GM23338 (cell line): ENCODE data around the gene CDV3. TPM values are rescaled to one million over a fixed set of nuclear protein-coding genes. Genes with fewer than 3 reads are reported as not detected.

Experiments
- ATAC-seq: fragments of 200-7000 bp; cut with Tn5 transposase; 3 replicates; pipeline ENCODE4 v1.9.1; 2020
- DNase-seq: peaks from one replicate; pipeline ENCODE4 v3.0.0-alpha.2; 2015; ENCODE audit warnings: low spot score
- H2AFZ ChIP-seq: fragments of 200-600 bp; sonication (generic); 2 replicates; pipeline ENCODE4 v1.8.0; 2016; ENCODE audit warnings: antibody characterized with exemption, mild to moderate bottlenecking, moderate library complexity
- H3F3A ChIP-seq: fragments of 200-600 bp; sonication (generic); replicated peaks from 2 replicates; pipeline ENCODE4 v1.8.0; 2017; ENCODE audit warnings: antibody characterized with exemption, mixed run types, low read depth
- H3K27ac ChIP-seq: fragments of 200-600 bp; sonication (generic); 2 replicates; pipeline ENCODE4 v1.6.1; 2016; ENCODE audit warnings: low read depth
- H3K27me3 ChIP-seq: fragments of 200-600 bp; sonication (generic); 2 replicates; pipeline ENCODE4 v1.8.0; 2016; ENCODE audit warnings: mild to moderate bottlenecking, mixed run types, moderate library complexity; ENCODE audit not compliant: insufficient read depth
- H3K36me3 ChIP-seq: fragments of 200-600 bp; sonication (generic); 2 replicates; pipeline ENCODE4 v1.8.0; 2016; ENCODE audit warnings: mild to moderate bottlenecking; ENCODE audit not compliant: insufficient read depth
- H3K4me1 ChIP-seq: fragments of 200-600 bp; sonication (generic); 2 replicates; pipeline ENCODE4 v1.8.0; 2016; ENCODE audit warnings: mild to moderate bottlenecking, moderate library complexity; ENCODE audit not compliant: insufficient read depth
- H3K4me2 ChIP-seq: fragments of 200-600 bp; sonication (generic); 2 replicates; pipeline ENCODE4 v1.7.1; 2017; ENCODE audit warnings: mixed run types
- H3K4me3 ChIP-seq: fragments of 200-600 bp; sonication (generic); 2 replicates; pipeline ENCODE4 v1.6.1; 2016; ENCODE audit warnings: mixed run types
- H3K79me2 ChIP-seq: fragments of 200-600 bp; sonication (generic); replicated peaks from 2 replicates; pipeline ENCODE4 v1.8.0; 2017; ENCODE audit warnings: mild to moderate bottlenecking; ENCODE audit not compliant: insufficient read depth
- H3K9me2 ChIP-seq: fragments of 200-600 bp; sonication (generic); 2 replicates; pipeline ENCODE4 v1.8.0; 2017; ENCODE audit not compliant: insufficient read depth
- H4K20me1 ChIP-seq: fragments of 200-600 bp; sonication (generic); replicated peaks from 2 replicates; pipeline ENCODE4 v1.8.0; 2017; ENCODE audit warnings: mild to moderate bottlenecking; ENCODE audit not compliant: insufficient read depth
- H3K27ac Mint-ChIP-seq: 2 replicates; pipeline ENCODE4 v1.8.0; 2020; ENCODE audit warnings: inconsistent platforms, mild to moderate bottlenecking, moderate library complexity, mixed read lengths
- H3K27me3 Mint-ChIP-seq: 3 replicates; pipeline ENCODE4 v1.8.0; 2022; ENCODE audit warnings: low read depth, mild to moderate bottlenecking, moderate library complexity, mixed read lengths, inconsistent platforms; ENCODE audit not compliant: insufficient read depth, poor library complexity
- H3K36me3 Mint-ChIP-seq: 3 replicates; pipeline ENCODE4 v1.8.0; 2021; ENCODE audit warnings: low read depth, mild to moderate bottlenecking, inconsistent platforms, moderate library complexity, mixed read lengths
- H3K4me1 Mint-ChIP-seq: 3 replicates; pipeline ENCODE4 v1.8.0; 2020; ENCODE audit warnings: mild to moderate bottlenecking, inconsistent platforms, mixed read lengths
- H3K4me3 Mint-ChIP-seq: 3 replicates; pipeline ENCODE4 v1.8.0; 2021; ENCODE audit warnings: moderate library complexity, mild to moderate bottlenecking, inconsistent platforms, mixed read lengths
- H3K9me3 Mint-ChIP-seq: 3 replicates; pipeline ENCODE4 v1.8.0; 2020; ENCODE audit warnings: moderate library complexity, mild to moderate bottlenecking, inconsistent platforms, mixed read lengths
- CREB1 ChIP-seq: fragments of 250-450 bp; sonication (Bioruptor Pico); IDR thresholded peaks from 2 replicates; pipeline ENCODE4 v1.5.0; 2020; ENCODE audit warnings: low read depth, mild to moderate bottlenecking, moderate library complexity
- EZH2 ChIP-seq: fragments of 200-600 bp; sonication (generic); IDR thresholded peaks from one replicate; pipeline ENCODE4 v1.8.0; 2017; ENCODE audit warnings: antibody characterized with exemption, mild to moderate bottlenecking, low read depth; ENCODE audit not compliant: unreplicated experiment
- EZH2phosphoT487 ChIP-seq: fragments of 200-600 bp; sonication (generic); IDR thresholded peaks from one replicate; pipeline ENCODE4 v1.8.1; 2018; ENCODE audit warnings: antibody characterized with exemption; ENCODE audit not compliant: unreplicated experiment
- NANOG ChIP-seq: IDR thresholded peaks from 2 replicates; pipeline ENCODE4 v1.6.1; 2016; ENCODE audit warnings: antibody characterized with exemption, borderline replicate concordance
- POLR2AphosphoS5 ChIP-seq: IDR thresholded peaks from 2 replicates; pipeline ENCODE4 v1.6.1; 2016; ENCODE audit warnings: antibody characterized with exemption, low read depth
- STAT1 ChIP-seq: IDR thresholded peaks from one replicate; pipeline ENCODE4 v1.6.1; 2016; ENCODE audit warnings: antibody characterized with exemption; ENCODE audit not compliant: unreplicated experiment
- ZNF114 ChIP-seq: fragments of 250-450 bp; sonication (Bioruptor Pico); IDR thresholded peaks from 2 replicates; pipeline ENCODE4 v1.5.0; 2020; ENCODE audit warnings: mild to moderate bottlenecking, moderate library complexity
- ZNF331 ChIP-seq: fragments of 250-450 bp; sonication (Bioruptor Pico); IDR thresholded peaks from 2 replicates; pipeline ENCODE4 v1.5.0; 2020; ENCODE audit warnings: low read depth, mild to moderate bottlenecking, moderate library complexity
- polyA plus RNA-seq: library from polyadenylated mRNA; unstranded; fragments of >200 nt; fragmentation: Nextera tagmentation; extraction: Ambion mirVana; gene quantifications from 2 replicates; pipeline ENCODE4 v1.2.1, GENCODE V29; 2016
- total RNA-seq: library from RNA; depleted of rRNA; stranded (reverse); fragments of >200 nt; shearing (Covaris generic); gene quantifications from 2 replicates; pipeline ENCODE4 v1.2.3, GENCODE V29; 2014
- TF ChIP-seq, protein P1 (sequence below): fragments of 250-450 bp; sonication (Bioruptor Pico); IDR thresholded peaks from 2 replicates; pipeline ENCODE4 v1.5.0; 2020; ENCODE audit warnings: mild to moderate bottlenecking, moderate library complexity
- TF ChIP-seq, protein P2 (sequence below): IDR thresholded peaks from one replicate; pipeline ENCODE4 v1.6.1; 2018; ENCODE audit warnings: antibody characterized with exemption; ENCODE audit not compliant: unreplicated experiment
- TF ChIP-seq, protein P3 (sequence below): IDR thresholded peaks from 2 replicates; pipeline ENCODE4 v1.6.1; 2016; ENCODE audit warnings: antibody characterized with exemption
- TF ChIP-seq, protein P4 (sequence below), 2 experiments: fragments of 200-600 bp in 1 of 2; sonication (generic) in 1 of 2; conservative IDR thresholded peaks; 2 replicates each; pipeline versions ENCODE4 v1.5.1 to v1.6.1; 2016 to 2017; ENCODE audit warnings: antibody characterized with exemption in 2 of 2, low read depth in 2 of 2, mild to moderate bottlenecking in 2 of 2, moderate library complexity in 1 of 2

Gene CDV3
- total and polyA plus RNA-seq, 2 experiments from 2014 or later = 36.6 to 119 TPM

DNA sequence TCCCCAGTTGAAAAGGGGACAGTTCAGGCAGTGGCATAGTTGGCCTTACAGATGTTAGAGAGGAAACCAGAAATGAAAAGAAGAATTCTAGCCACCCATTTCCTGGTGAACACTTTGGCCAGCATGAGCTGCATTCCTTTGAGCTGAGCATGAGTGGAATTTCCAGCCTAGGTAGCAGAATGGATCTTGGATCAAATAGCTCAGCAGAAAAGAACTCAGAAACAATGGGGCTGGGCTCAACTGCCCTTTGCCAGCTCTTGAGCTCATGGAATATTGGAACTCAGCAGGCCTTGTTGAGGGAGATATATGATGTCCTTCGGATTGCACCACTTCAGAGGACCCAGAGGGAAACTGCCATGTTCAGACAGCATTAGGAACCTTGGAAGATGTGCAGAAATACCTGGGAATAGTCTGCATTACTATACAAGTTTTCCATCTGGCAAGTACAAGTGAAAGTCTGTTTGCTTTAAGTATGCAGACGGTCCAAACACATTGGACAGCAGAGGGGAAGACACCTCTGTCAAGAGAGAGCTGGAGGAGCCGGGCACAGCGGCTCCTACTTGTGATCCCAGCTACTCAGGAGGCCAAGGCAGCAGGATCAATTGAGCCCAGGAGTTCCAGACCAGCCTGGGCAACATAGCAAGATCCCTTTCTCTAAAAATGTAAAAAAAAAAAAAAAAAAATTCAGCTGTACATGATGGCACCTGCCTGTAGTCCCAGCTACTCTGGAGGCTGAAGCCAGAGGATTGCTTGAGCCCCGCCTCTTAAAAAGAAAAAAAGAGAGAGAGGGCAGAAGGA is 3.1 kb upstream of the CDV3 start:
- no peak for ATAC-seq
- no peak overlapping the region for H3K27ac ChIP-seq

More for the DNA sequence above, 3.1 kb upstream of the CDV3 start:
- Histone ChIP-seq H2AFZ (no peak overlapping the region), H3F3A (no peaks in the 10 kb centered on the region), H4K20me1 (peaks cover 9% of the 10 kb centered on the region), H3K4me1 (peaks cover 13% of the 10 kb centered on the region), H3K4me3 (no peak overlapping the region), H3K79me2 (peaks cover 11% of the 10 kb centered on the region), H3K4me2 (no peak overlapping the region), H3K36me3 (peaks cover 3% of the 10 kb centered on the region; the same call in 1 of the 2 replicates), H3K27me3 (no peaks in the 10 kb centered on the region), H3K9me2 (no peaks in the 10 kb centered on the region)
- H3K9me3 Mint-ChIP-seq = no peaks in the 10 kb centered on the region
- peaks cover 7% of the 10 kb centered on the region for H3K27me3 Mint-ChIP-seq
- TF ChIP-seq, protein P1, sequence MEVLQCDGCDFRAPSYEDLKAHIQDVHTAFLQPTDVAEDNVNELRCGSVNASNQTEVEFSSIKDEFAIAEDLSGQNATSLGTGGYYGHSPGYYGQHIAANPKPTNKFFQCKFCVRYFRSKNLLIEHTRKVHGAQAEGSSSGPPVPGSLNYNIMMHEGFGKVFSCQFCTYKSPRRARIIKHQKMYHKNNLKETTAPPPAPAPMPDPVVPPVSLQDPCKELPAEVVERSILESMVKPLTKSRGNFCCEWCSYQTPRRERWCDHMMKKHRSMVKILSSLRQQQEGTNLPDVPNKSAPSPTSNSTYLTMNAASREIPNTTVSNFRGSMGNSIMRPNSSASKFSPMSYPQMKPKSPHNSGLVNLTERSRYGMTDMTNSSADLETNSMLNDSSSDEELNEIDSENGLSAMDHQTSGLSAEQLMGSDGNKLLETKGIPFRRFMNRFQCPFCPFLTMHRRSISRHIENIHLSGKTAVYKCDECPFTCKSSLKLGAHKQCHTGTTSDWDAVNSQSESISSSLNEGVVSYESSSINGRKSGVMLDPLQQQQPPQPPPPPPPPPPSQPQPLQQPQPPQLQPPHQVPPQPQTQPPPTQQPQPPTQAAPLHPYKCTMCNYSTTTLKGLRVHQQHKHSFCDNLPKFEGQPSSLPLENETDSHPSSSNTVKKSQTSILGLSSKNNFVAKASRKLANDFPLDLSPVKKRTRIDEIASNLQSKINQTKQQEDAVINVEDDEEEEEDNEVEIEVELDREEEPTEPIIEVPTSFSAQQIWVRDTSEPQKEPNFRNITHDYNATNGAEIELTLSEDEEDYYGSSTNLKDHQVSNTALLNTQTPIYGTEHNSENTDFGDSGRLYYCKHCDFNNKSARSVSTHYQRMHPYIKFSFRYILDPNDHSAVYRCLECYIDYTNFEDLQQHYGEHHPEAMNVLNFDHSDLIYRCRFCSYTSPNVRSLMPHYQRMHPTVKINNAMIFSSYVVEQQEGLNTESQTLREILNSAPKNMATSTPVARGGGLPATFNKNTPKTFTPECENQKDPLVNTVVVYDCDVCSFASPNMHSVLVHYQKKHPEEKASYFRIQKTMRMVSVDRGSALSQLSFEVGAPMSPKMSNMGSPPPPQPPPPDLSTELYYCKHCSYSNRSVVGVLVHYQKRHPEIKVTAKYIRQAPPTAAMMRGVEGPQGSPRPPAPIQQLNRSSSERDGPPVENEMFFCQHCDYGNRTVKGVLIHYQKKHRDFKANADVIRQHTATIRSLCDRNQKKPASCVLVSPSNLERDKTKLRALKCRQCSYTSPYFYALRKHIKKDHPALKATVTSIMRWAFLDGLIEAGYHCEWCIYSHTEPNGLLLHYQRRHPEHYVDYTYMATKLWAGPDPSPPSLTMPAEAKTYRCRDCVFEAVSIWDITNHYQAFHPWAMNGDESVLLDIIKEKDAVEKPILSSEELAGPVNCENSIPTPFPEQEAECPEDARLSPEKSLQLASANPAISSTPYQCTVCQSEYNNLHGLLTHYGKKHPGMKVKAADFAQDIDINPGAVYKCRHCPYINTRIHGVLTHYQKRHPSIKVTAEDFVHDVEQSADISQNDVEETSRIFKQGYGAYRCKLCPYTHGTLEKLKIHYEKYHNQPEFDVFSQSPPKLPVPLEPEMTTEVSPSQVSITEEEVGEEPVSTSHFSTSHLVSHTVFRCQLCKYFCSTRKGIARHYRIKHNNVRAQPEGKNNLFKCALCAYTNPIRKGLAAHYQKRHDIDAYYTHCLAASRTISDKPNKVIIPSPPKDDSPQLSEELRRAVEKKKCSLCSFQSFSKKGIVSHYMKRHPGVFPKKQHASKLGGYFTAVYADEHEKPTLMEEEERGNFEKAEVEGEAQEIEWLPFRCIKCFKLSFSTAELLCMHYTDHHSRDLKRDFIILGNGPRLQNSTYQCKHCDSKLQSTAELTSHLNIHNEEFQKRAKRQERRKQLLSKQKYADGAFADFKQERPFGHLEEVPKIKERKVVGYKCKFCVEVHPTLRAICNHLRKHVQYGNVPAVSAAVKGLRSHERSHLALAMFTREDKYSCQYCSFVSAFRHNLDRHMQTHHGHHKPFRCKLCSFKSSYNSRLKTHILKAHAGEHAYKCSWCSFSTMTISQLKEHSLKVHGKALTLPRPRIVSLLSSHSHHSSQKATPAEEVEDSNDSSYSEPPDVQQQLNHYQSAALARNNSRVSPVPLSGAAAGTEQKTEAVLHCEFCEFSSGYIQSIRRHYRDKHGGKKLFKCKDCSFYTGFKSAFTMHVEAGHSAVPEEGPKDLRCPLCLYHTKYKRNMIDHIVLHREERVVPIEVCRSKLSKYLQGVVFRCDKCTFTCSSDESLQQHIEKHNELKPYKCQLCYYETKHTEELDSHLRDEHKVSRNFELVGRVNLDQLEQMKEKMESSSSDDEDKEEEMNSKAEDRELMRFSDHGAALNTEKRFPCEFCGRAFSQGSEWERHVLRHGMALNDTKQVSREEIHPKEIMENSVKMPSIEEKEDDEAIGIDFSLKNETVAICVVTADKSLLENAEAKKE (CRISPR knock-in tag) = no peak
- TF ChIP-seq POLR2AphosphoS5 = no peak
- no peak for TF ChIP-seq EZH2
- TF ChIP-seq NANOG = no peak
- TF ChIP-seq ZNF331 (CRISPR knock-in tag) = no peak
- TF ChIP-seq ZNF114 = no peak
- TF ChIP-seq STAT1 = no peak
- TF ChIP-seq, protein P2, sequence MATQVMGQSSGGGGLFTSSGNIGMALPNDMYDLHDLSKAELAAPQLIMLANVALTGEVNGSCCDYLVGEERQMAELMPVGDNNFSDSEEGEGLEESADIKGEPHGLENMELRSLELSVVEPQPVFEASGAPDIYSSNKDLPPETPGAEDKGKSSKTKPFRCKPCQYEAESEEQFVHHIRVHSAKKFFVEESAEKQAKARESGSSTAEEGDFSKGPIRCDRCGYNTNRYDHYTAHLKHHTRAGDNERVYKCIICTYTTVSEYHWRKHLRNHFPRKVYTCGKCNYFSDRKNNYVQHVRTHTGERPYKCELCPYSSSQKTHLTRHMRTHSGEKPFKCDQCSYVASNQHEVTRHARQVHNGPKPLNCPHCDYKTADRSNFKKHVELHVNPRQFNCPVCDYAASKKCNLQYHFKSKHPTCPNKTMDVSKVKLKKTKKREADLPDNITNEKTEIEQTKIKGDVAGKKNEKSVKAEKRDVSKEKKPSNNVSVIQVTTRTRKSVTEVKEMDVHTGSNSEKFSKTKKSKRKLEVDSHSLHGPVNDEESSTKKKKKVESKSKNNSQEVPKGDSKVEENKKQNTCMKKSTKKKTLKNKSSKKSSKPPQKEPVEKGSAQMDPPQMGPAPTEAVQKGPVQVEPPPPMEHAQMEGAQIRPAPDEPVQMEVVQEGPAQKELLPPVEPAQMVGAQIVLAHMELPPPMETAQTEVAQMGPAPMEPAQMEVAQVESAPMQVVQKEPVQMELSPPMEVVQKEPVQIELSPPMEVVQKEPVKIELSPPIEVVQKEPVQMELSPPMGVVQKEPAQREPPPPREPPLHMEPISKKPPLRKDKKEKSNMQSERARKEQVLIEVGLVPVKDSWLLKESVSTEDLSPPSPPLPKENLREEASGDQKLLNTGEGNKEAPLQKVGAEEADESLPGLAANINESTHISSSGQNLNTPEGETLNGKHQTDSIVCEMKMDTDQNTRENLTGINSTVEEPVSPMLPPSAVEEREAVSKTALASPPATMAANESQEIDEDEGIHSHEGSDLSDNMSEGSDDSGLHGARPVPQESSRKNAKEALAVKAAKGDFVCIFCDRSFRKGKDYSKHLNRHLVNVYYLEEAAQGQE = no peak
- TF ChIP-seq, protein P3, sequence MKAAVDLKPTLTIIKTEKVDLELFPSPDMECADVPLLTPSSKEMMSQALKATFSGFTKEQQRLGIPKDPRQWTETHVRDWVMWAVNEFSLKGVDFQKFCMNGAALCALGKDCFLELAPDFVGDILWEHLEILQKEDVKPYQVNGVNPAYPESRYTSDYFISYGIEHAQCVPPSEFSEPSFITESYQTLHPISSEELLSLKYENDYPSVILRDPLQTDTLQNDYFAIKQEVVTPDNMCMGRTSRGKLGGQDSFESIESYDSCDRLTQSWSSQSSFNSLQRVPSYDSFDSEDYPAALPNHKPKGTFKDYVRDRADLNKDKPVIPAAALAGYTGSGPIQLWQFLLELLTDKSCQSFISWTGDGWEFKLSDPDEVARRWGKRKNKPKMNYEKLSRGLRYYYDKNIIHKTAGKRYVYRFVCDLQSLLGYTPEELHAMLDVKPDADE = no peak
- no peak for TF ChIP-seq CREB1 (CRISPR knock-in tag)
- TF ChIP-seq, protein P4, sequence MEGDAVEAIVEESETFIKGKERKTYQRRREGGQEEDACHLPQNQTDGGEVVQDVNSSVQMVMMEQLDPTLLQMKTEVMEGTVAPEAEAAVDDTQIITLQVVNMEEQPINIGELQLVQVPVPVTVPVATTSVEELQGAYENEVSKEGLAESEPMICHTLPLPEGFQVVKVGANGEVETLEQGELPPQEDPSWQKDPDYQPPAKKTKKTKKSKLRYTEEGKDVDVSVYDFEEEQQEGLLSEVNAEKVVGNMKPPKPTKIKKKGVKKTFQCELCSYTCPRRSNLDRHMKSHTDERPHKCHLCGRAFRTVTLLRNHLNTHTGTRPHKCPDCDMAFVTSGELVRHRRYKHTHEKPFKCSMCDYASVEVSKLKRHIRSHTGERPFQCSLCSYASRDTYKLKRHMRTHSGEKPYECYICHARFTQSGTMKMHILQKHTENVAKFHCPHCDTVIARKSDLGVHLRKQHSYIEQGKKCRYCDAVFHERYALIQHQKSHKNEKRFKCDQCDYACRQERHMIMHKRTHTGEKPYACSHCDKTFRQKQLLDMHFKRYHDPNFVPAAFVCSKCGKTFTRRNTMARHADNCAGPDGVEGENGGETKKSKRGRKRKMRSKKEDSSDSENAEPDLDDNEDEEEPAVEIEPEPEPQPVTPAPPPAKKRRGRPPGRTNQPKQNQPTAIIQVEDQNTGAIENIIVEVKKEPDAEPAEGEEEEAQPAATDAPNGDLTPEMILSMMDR (conservative IDR thresholded peaks at IDR 0.05; ENCODE audit: low read depth in 2 of 2) = no peak
- TF ChIP-seq EZH2phosphoT487 = no peak
- no peak overlapping the region for H3K4me3 Mint-ChIP-seq
- H3K4me1 Mint-ChIP-seq = peaks cover 13% of the 10 kb centered on the region; the same call in 2 of the 3 replicates
- peaks cover 9% of the 10 kb centered on the region for H3K36me3 Mint-ChIP-seq
- DNase-seq = peak; percentile 51
- H3K27ac Mint-ChIP-seq = 0 out of 2 replicates have a peak overlapping the region, but pooled peaks have one; percentile 17
